GM18517 (cell line): ENCODE measurements around the gene ERG.

Experiments
- ATAC-seq: cut with Tn5 transposase; IDR thresholded peaks from one replicate; pipeline ENCODE4 v1.9.1; 2021; ENCODE audit warnings: mild to moderate bottlenecking, moderate library complexity; ENCODE audit not compliant: unreplicated experiment

Gene ERG

GRCh38 chr21:38475519-38475918 is 22.8 kb downstream of the ERG start:
- ATAC-seq = no peak

DNA sequence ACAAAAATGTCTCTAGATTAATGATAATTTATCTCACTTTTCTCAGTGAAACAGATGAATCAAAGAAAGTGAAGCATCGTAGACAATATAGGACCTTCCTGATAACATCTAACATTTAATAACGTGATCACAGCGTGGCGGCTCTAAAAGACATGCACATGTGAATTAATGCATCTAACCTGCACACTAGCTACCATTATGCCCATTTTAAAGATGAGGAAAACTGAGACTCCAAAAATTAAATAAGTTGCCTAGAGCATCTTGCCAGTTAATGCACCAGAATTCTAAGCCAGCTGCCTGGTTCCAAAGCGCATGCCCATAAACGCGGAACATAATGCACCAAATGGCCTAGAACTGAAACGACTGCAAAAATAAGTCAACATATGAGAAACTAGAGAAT is 23.5 kb downstream of the ERG start:
- ATAC-seq = no peak

DNA sequence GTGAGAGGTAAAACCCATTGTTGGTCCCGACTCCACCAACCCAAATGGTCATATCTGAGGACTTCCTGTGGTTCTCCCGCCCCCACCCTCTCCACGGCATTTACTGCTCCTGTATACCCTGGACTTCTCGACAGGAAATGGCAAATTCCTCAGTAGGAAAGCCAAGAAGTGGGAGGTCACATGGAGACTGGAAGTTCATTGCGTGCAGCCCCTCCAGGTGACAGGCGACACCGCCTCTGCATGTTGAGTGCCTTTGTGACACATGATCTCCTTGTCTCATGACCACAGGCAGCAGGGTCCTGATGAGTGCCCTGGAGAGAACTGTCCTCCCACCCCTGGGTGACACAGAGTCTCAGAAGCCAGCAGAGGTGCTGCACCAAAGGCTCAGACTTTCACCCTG is 24.2 kb downstream of the ERG start:
- no peak for ATAC-seq

- ATAC-seq = no peak
These were observed 25.7 kb downstream of the ERG start for GRCh38 chr21:38472412-38473108.

DNA sequence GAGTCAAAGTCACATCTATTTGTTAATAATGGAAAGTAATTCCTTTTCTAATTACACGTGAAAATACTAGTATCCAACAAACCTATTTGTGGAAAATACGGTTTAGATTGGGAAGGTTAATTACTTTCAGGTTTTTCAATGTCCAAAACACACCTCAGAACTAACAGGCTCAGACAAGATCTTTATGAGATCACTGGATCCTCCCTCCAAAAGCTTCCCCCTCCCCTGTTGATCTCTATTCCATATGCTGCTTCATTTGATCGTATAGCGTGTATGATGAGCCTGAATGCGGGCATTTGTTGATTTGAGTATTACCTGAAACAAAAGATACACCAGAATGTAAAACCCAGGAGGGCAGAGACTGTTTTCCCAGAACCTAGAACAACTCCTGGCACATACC is 26.5 kb downstream of the ERG start:
- no peak for ATAC-seq

GRCh38 chr21:38470755-38471154 is 27.5 kb downstream of the ERG start:
- ATAC-seq = no peak

DNA sequence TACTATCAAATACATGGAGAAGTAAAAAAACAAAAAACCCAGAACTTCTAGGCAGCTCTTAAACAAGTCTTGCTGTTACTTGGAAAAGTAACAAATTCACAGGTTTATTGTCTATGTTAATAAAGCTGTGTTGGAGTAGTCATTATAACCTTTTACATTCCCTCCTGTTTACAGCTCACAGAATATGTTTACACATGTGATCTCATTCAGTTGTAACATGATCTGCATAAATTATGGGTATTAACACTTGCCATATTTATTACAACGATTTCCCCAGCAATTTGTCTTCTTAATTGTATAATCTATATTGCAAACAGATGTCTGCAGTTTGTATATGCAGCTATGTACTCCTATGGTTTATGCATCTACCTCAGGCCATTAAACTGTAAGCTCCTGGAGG is 28.6 kb downstream of the ERG start:
- no peak for ATAC-seq

DNA sequence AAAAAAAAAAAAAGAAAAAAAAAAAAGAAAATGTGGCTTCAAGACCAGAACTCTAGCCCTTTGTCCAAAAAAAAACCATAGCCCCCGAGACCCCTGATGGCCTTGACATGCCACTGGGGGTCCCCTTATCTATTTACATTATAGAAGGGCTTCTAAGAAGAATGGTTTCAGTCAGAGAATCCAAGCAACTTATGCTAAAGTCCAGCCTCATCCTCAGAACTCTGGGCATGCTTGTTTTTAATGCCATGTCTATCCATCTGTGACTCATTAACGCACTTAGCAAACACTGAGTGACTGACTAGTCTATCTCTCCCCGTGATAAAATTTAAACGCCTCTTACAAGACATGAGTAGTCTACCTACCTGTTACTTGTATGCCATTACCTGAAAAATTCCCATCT is 29.3 kb downstream of the ERG start:
- no peak for ATAC-seq

- ATAC-seq = no peak
These were observed 30.4 kb downstream of the ERG start for GRCh38 chr21:38467911-38468310.

GRCh38 chr21:38467374-38467773 is 30.9 kb downstream of the ERG start:
- no peak for ATAC-seq

DNA sequence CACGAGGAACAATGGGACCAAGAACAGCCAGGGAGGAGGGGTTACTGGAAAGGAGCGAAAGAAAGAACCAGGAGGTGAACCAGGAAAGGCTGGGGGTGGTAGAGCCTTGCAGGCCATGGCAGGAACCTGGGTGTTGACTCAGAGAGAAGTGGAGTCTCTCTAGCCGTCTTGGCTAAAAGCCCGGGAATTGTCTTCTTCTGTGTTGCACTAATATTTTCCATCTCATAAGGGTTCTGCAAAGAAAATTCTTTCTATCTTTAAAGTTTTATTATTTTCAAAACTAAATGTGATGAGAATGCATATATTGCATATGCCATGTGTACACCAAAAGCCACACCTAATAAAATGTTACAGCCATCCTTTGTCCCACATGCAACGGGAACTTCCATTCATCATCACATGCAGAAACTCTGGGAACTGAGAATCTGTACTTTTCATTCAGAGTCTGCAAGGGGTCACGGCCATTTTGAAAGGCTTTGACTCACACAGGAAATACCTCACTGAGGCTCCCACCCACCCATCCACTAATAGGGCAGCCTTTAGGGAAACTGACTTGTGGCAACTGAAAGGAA is 38.0 kb downstream of the ERG start:
- ATAC-seq = no peak

- ATAC-seq = no peak
These were observed 38.8 kb downstream of the ERG start for GRCh38 chr21:38459490-38459889.

DNA sequence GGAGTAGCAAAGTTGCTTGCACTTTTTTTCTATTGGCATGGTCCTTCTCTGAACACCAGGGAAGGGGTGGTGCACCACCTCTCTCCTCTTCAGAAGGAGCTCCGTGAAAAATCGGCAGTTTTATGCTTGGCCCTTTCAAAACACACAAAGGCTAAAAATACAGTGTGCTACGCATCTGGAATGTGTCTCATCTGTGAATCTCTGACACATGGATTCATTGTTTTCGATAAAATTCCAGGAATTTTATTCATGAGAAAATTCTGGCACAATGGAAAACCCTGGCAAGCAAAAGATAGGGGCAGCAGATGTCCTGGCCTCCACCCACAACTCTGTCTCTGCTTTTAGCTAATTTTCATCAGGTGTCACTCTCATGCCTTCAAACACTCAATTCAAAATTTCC is 42.9 kb downstream of the ERG start:
- no peak for ATAC-seq

DNA sequence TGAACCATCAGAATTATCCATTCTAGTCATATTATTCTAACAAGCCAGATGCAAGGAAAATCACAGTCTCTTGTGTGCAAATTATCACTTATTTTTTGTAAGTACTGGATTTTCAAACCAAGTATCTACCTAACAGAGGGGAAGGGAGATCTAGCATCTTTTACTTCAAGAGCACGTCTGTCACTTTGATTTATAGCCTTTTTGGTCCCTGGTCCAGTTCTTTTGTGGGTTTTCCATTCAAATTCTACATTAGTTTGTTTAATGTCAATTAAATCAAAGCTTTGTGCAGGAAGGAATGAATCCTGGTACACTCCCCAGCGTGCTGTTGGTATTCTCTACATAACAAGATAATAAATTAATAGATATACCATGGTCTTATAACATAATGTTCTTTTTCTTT is 43.6 kb downstream of the ERG start:
- no peak for ATAC-seq

- no peak for ATAC-seq
These were observed 44.1 kb downstream of the ERG start for GRCh38 chr21:38454161-38454560.

GRCh38 chr21:38448671-38449385 is 49.4 kb downstream of the ERG start:
- ATAC-seq = no peak

DNA sequence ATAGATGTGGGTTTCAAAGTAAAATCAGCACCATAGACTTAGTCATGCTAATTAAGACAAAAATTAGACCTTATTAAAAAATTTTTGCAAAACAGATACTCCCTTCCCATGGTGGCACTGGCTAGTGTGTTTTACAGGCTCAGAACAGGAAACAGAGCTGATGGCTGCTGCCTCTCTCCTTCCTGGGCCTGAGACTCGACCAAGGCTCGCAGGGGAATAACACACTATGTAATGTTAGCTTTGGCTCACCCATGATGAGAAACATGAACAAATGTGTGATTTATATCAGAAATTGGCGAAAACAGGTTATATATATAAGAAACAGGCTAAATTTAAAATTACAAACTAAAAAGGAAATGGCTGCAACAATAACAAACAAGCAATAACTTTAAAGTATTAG is 50.7 kb downstream of the ERG start:
- no peak for ATAC-seq

GRCh38 chr21:38444691-38445090 is 53.6 kb downstream of the ERG start:
- no peak for ATAC-seq

DNA sequence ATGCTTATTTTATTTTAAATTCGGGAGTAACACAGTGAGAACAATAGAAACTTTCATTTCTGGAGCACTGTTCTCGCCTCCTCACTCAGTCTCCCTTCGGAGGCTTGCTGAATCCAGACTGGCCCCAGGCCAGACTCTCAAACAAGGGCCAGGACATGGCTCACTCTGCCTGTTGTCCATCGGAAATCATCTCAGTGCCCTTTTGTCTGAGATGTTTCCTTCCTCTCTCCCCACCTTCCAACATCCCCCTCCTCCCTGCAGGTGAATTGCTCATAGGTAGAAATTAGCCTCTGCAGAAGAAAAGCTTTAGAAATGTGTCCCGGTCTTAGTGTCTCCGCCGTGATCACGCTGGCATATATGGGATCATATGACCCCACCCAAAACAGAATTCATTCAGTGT is 55.2 kb downstream of the ERG start:
- ATAC-seq = no peak

DNA sequence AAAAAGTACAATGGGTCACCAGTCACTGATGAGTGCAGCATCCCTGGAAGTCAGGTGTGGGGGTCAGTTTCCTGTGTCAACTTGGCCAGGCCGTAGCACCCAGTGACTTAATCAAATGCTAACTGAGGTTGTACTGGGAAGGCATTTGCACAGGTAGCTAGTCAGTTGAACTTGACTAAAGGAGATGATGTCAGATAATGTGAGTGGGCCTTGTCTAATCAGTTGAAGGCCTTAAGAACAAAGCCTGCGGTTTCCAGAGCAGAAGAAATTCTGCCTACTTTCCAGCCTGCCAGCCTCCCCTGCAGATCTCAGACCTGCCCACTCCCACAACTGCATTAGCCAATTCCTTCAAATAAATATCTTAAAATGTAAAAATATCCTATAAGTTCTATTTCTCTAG is 57.1 kb downstream of the ERG start:
- no peak for ATAC-seq

GRCh38 chr21:38440746-38441145 is 57.5 kb downstream of the ERG start:
- no peak for ATAC-seq

GRCh38 chr21:38439957-38440356 is 58.3 kb downstream of the ERG start:
- no peak for ATAC-seq
